SK-N-SH (cell line): Measurements from ENCODE around the gene CCDC88C. TPM values are rescaled to one million over a fixed set of nuclear protein-coding genes. Genes with fewer than 3 reads are reported as not detected.
"Not testable (repeated sequence)": the region's sequence is repeated elsewhere in the genome, so short reads cannot be mapped to it uniquely, and the experiment has no call there.

Experiments used
- CTCF ChIA-PET: fragments of 300-600, 350-600 bp; formaldehyde crosslinking; extraction: SDS; loops from one replicate; lab custom pipeline; 2021; lab: Yijun Ruan, JAX
- POLR2A ChIA-PET: fragments of 350-600 bp; sonication (Branson Sonifier 250); formaldehyde crosslinking; extraction: SDS; loops from one replicate; lab custom pipeline; 2020; ENCODE audit warnings: antibody characterized with exemption, inconsistent platforms; lab: Yijun Ruan, JAX
- DNase-seq: peaks from one replicate; pipeline ENCODE4 v3.0.0; 2012
- H2AFZ ChIP-seq: fragments of 200-600 bp; sonication (generic); 2 replicates; pipeline ENCODE4 v1.8.1; 2016; ENCODE audit warnings: antibody characterized with exemption, mild to moderate bottlenecking, low read depth
- H3F3A ChIP-seq: fragments of 200-600 bp; sonication (generic); replicated peaks from 2 replicates; pipeline ENCODE3; 2016; ENCODE audit warnings: antibody characterized with exemption, mild to moderate bottlenecking; ENCODE audit not compliant: insufficient read depth
- H3K27ac ChIP-seq, 2 experiments: fragments of 200-500 bp in 1 of 2; fragments of 200-600 bp in 1 of 2; sonication (Bioruptor generic) in 1 of 2; sonication (generic), shearing (Covaris generic) in 1 of 2; 2 replicates each; pipeline versions ENCODE4 v1.5.1 to v1.6.1; 2014 to 2016; ENCODE audit warnings: low read depth in 2 of 2, inconsistent platforms in 1 of 2, low read length in 1 of 2, mild to moderate bottlenecking in 1 of 2, mixed read lengths in 1 of 2
- H3K27me3 ChIP-seq: fragments of 200-600 bp; sonication (generic), shearing (Covaris generic); 2 replicates; pipeline ENCODE4 v1.6.1; 2016; ENCODE audit warnings: mixed run types; ENCODE audit not compliant: insufficient read depth
- H3K36me3 ChIP-seq, 2 experiments: fragments of 200-500 bp in 1 of 2; fragments of 200-600 bp in 1 of 2; sonication (Bioruptor generic) in 1 of 2; sonication (generic) in 1 of 2; replicated peaks in 1 of 2; 2 replicates each; pipeline versions ENCODE3 to v1.5.1; 2014 to 2016; ENCODE audit warnings: low read length in 1 of 2, mild to moderate bottlenecking in 1 of 2; ENCODE audit not compliant: insufficient read depth in 2 of 2, control insufficient read depth in 1 of 2
- H3K4me1 ChIP-seq, 2 experiments: fragments of 200-500 bp in 1 of 2; fragments of 200-600 bp in 1 of 2; sonication (Bioruptor generic) in 1 of 2; sonication (generic), shearing (Covaris generic) in 1 of 2; 2 replicates each; pipeline versions ENCODE4 v1.5.1 to v1.6.1; 2014 to 2016; ENCODE audit warnings: low read depth in 1 of 2, low read length in 1 of 2, mixed run types in 1 of 2; ENCODE audit not compliant: insufficient read depth in 2 of 2, control insufficient read depth in 1 of 2
- H3K4me2 ChIP-seq: fragments of 200-600 bp; sonication (generic), shearing (Covaris generic); 2 replicates; pipeline ENCODE4 v1.6.1; 2017; ENCODE audit warnings: mixed run types
- H3K4me3 ChIP-seq, 2 experiments: fragments of 200-500 bp in 1 of 2; fragments of 200-600 bp in 1 of 2; sonication (Bioruptor generic) in 1 of 2; sonication (generic), shearing (Covaris generic) in 1 of 2; 2 replicates each; pipeline versions ENCODE4 v1.5.1 to v1.8.1; 2014 to 2016; ENCODE audit warnings: low read depth in 2 of 2, inconsistent platforms in 1 of 2, low read length in 1 of 2, mild to moderate bottlenecking in 1 of 2, mixed read lengths in 1 of 2, moderate library complexity in 1 of 2
- H3K79me2 ChIP-seq: fragments of 200-600 bp; sonication (generic); 2 replicates; pipeline ENCODE4 v1.8.1; 2017; ENCODE audit warnings: mild to moderate bottlenecking; ENCODE audit not compliant: insufficient read depth
- H3K9ac ChIP-seq: fragments of 200-600 bp; sonication (generic); 2 replicates; pipeline ENCODE4 v1.6.1; 2017; ENCODE audit warnings: mixed run types
- H3K9me2 ChIP-seq: fragments of 200-600 bp; sonication (generic); 2 replicates; pipeline ENCODE4 v1.6.1; 2017; ENCODE audit warnings: mixed run types
- H3K9me3 ChIP-seq: fragments of 200-600 bp; sonication (generic); 2 replicates; pipeline ENCODE4 v1.6.1; 2017; ENCODE audit warnings: mixed run types, mild to moderate bottlenecking, moderate library complexity
- H4K20me1 ChIP-seq: fragments of 200-600 bp; sonication (generic); 2 replicates; pipeline ENCODE4 v1.6.1; 2017; ENCODE audit warnings: mild to moderate bottlenecking, mixed run types; ENCODE audit not compliant: insufficient read depth
- EP300 ChIP-seq, 2 experiments: IDR thresholded peaks; 2 replicates each; pipeline versions ENCODE4 v1.4.0 to v1.6.1; 2012; ENCODE audit warnings: borderline replicate concordance in 1 of 2, low read depth in 1 of 2, low read length in 1 of 2
- IRF3 ChIP-seq: fragments of 150-350 bp; IDR thresholded peaks from 2 replicates; pipeline ENCODE4 v1.6.1; 2016; ENCODE audit warnings: mild to moderate bottlenecking, low read depth, low read length
- RAD21 ChIP-seq: IDR thresholded peaks from 2 replicates; pipeline ENCODE4 v1.6.1; 2012; ENCODE audit warnings: mild to moderate bottlenecking, low read length
- REST ChIP-seq: IDR thresholded peaks from 2 replicates; pipeline ENCODE4 v1.6.1; 2012; ENCODE audit warnings: mild to moderate bottlenecking, low read depth, low read length, moderate library complexity
- RFX5 ChIP-seq: IDR thresholded peaks from 2 replicates; pipeline ENCODE4 v1.6.1; 2012; ENCODE audit warnings: mild to moderate bottlenecking, improper control_type of control experiment, low read length
- SIN3A ChIP-seq: IDR thresholded peaks from 2 replicates; pipeline ENCODE4 v1.6.1; 2012; ENCODE audit warnings: low read depth, mild to moderate bottlenecking, low read length, moderate library complexity, borderline replicate concordance
- USF1 ChIP-seq: IDR thresholded peaks from 2 replicates; pipeline ENCODE4 v1.4.0; 2012; ENCODE audit warnings: low read depth, borderline replicate concordance
- WGBS: methylation state at CpG from one replicate; pipeline ENCODE4 v1.1.6; 2017; ENCODE audit warnings: low lambda C conversion rate; 5-methylcytosine and 5-hydroxymethylcytosine counted together
- polyA plus RNA-seq, 3 experiments: library from polyadenylated mRNA; depleted of rRNA; stranded (reverse); fragments of >200 nt; gene quantifications; 2 replicates each; pipeline ENCODE4 v1.2.3, GENCODE V29; 2012

Gene CCDC88C
- polyA plus RNA-seq, 1 of the 3 experiments (the other 2 are of a cell fraction), result 0.39 TPM

- no peak for TF ChIP-seq REST
Measured at GRCh38 chr14:91267965-91268437, 149.6 kb downstream of the CCDC88C start (continued).

- H3K27ac ChIP-seq, H3K9ac ChIP-seq, DNase-seq, H3K4me3 ChIP-seq, POLR2A ChIA-PET, H3F3A ChIP-seq, H3K27me3 ChIP-seq, H3K4me1 ChIP-seq, H2AFZ ChIP-seq, H3K9me3 ChIP-seq, CTCF ChIA-PET, H3K36me3 ChIP-seq, H3K9me2 ChIP-seq, H4K20me1 ChIP-seq, H3K79me2 ChIP-seq, H3K4me2 ChIP-seq: not testable (repeated sequence)
- WGBS, result 88% methylated on average over 15 of the region's 15 CpGs
Measured at GRCh38 chr14:91266276-91266675, 151.3 kb downstream of the CCDC88C start.

GRCh38 chr14:91265404-91265803 lies 152.2 kb downstream of the CCDC88C start:
- Histone ChIP-seq H3K27me3 (no peaks in the 10 kb centered on the region), H3K4me3 (no peak overlapping the region), H3F3A (no peaks in the 10 kb centered on the region)
- CTCF ChIA-PET, result interaction anchor here (1.0 to 1.5 kb wide), 2 partner anchors 19 to 92 kb away, joined by 3 to 4 read pairs; no protein-coding TSS in a partner anchor
- TF ChIP-seq IRF3 (no peak), USF1 (no peak), SIN3A (no peak), RFX5 (no peak), EP300 (IDR thresholded peaks at IDR 0.05; ENCODE audit: borderline replicate concordance in 1 of 2, low read depth in 1 of 2, low read length in 1 of 2) (no peak), REST (no peak), RAD21 (no peak)
- TF ChIP-seq, all 33 proteins: peak for 0
- Histone ChIP-seq H2AFZ (no peak overlapping the region), H3K9me3 (no peaks in the 10 kb centered on the region), H3K4me1 (peaks cover 0 to 8% of the 10 kb centered on the region in 2 experiments; a peak in 1 of 4 replicates), H3K9ac (no peak overlapping the region), H3K79me2 (no peaks in the 10 kb centered on the region), H3K27ac (no peak overlapping the region), H4K20me1 (no peaks in the 10 kb centered on the region), H3K36me3 (no peaks in the 10 kb centered on the region), H3K4me2 (no peak overlapping the region), H3K9me2 (no peaks in the 10 kb centered on the region)
- no peak for DNase-seq
- 83% methylated on average over 7 of the region's 7 CpGs for WGBS
- POLR2A ChIA-PET, result no interaction called here
